IMR-90 (cell line): ENCODE results near the gene DDX41. TPM values are rescaled to one million over a fixed set of nuclear protein-coding genes. Genes with fewer than 3 reads are reported as not detected.

Experiments
- ATAC-seq: fragments of 200-7000 bp; cut with Tn5 transposase; 2 replicates; pipeline ENCODE4 v1.9.1; 2020; ENCODE audit warnings: low read depth, mild to moderate bottlenecking, moderate library complexity
- BruUV-seq: library from RNA; stranded (reverse); fragments of 400-500 nt; replicated peaks from 2 replicates; lab custom pipeline; 2021; lab: Mats Ljungman, UMichigan
- CTCF ChIA-PET: fragments of 300-600 bp; formaldehyde crosslinking; extraction: SDS; loops from one replicate; lab custom pipeline; 2021; ENCODE audit warnings: antibody characterized with exemption; lab: Yijun Ruan, JAX
- POLR2A ChIA-PET: fragments of 300-600 bp; sonication (Branson Sonifier 250); formaldehyde crosslinking; loops from one replicate; lab custom pipeline; 2022; ENCODE audit warnings: antibody characterized with exemption; ENCODE audit not compliant: unreplicated experiment; lab: Charles Lee
- DNase-seq: peaks from one replicate; pipeline ENCODE4 v3.0.0; 2013
- H2AFZ ChIP-seq: replicated peaks from 2 replicates; pipeline ENCODE3; 2013; ENCODE audit warnings: low read length, mild to moderate bottlenecking; ENCODE audit not compliant: poor library complexity
- H2AK5ac ChIP-seq: 2 replicates; pipeline ENCODE4 v1.6.1; 2013; ENCODE audit warnings: low read depth, low read length, inconsistent platforms
- H2AK9ac ChIP-seq: replicated peaks from 2 replicates; pipeline ENCODE3; 2013; ENCODE audit warnings: mild to moderate bottlenecking, low read depth, low read length, moderate library complexity; ENCODE audit not compliant: poor library complexity
- H2BK120ac ChIP-seq: 2 replicates; pipeline ENCODE4 v1.6.1; 2013; ENCODE audit warnings: low read depth, low read length, inconsistent platforms
- H2BK15ac ChIP-seq: 3 replicates; pipeline ENCODE4 v1.6.1; 2013; ENCODE audit warnings: low read depth, low read length, inconsistent platforms
- H2BK20ac ChIP-seq: 2 replicates; pipeline ENCODE4 v1.6.1; 2013; ENCODE audit warnings: low read depth, mild to moderate bottlenecking, inconsistent platforms, low read length, moderate library complexity
- H2BK5ac ChIP-seq: 2 replicates; pipeline ENCODE4 v1.6.1; 2013; ENCODE audit warnings: mild to moderate bottlenecking, low read depth, low read length, inconsistent platforms; ENCODE audit not compliant: poor library complexity, severe bottlenecking
- H3K14ac ChIP-seq: replicated peaks from 2 replicates; pipeline ENCODE4 v1.6.1; 2013; ENCODE audit warnings: low read depth, low read length, inconsistent platforms
- H3K18ac ChIP-seq: 2 replicates; pipeline ENCODE4 v1.6.1; 2013; ENCODE audit warnings: low read depth, low read length, control low read depth
- H3K23ac ChIP-seq: 2 replicates; pipeline ENCODE4 v1.6.1; 2013; ENCODE audit warnings: low read depth, low read length, inconsistent platforms
- H3K27ac ChIP-seq: 2 replicates; pipeline ENCODE4 v1.5.1; 2013; ENCODE audit warnings: mild to moderate bottlenecking, control low read depth, low read length; ENCODE audit not compliant: insufficient read depth
- H3K27me3 ChIP-seq: 2 replicates; pipeline ENCODE4 v1.6.1; 2013; ENCODE audit warnings: low read length; ENCODE audit not compliant: control insufficient read depth, insufficient read depth
- H3K36me3 ChIP-seq: 2 replicates; pipeline ENCODE4 v1.6.1; 2013; ENCODE audit warnings: low read length, mixed read lengths; ENCODE audit not compliant: control insufficient read depth, insufficient read depth
- H3K4ac ChIP-seq: 2 replicates; pipeline ENCODE4 v1.6.1; 2013; ENCODE audit warnings: low read depth, low read length, inconsistent platforms
- H3K4me1 ChIP-seq: 2 replicates; pipeline ENCODE4 v1.6.1; 2013; ENCODE audit warnings: low read length, mixed read lengths; ENCODE audit not compliant: control insufficient read depth, insufficient read depth
- H3K4me2 ChIP-seq: 2 replicates; pipeline ENCODE4 v1.6.1; 2013; ENCODE audit warnings: low read depth, mild to moderate bottlenecking, control low read depth, low read length, moderate library complexity
- H3K4me3 ChIP-seq: 2 replicates; pipeline ENCODE4 v1.5.1; 2013; ENCODE audit warnings: low read depth, mild to moderate bottlenecking, control low read depth, low read length, moderate library complexity; ENCODE audit not compliant: insufficient read depth
- H3K56ac ChIP-seq: 2 replicates; pipeline ENCODE4 v1.6.1; 2013; ENCODE audit warnings: low read length, inconsistent platforms; ENCODE audit not compliant: insufficient read depth; ENCODE audit errors: extremely low read depth
- H3K79me1 ChIP-seq, 2 experiments: 2 replicates each; pipeline ENCODE4 v1.6.1; 2013; ENCODE audit warnings: low read length in 2 of 2, inconsistent platforms in 1 of 2, low read depth in 1 of 2
- H3K9ac ChIP-seq: 2 replicates; pipeline ENCODE4 v1.6.1; 2013; ENCODE audit warnings: low read depth, low read length, control low read depth
- H3K9me1 ChIP-seq: 2 replicates; pipeline ENCODE4 v1.6.1; 2013; ENCODE audit warnings: low read length, inconsistent platforms; ENCODE audit not compliant: insufficient read depth
- H3K9me3 ChIP-seq: 2 replicates; pipeline ENCODE4 v1.6.1; 2013; ENCODE audit warnings: low read length; ENCODE audit not compliant: control insufficient read depth, insufficient read depth
- H4K20me1 ChIP-seq: 2 replicates; pipeline ENCODE4 v1.6.1; 2013; ENCODE audit warnings: low read length, inconsistent platforms; ENCODE audit not compliant: insufficient read depth
- H4K5ac ChIP-seq: 2 replicates; pipeline ENCODE4 v1.6.1; 2013; ENCODE audit warnings: mild to moderate bottlenecking, low read depth, low read length, control low read depth
- H4K8ac ChIP-seq, 2 experiments: 2 replicates each; pipeline ENCODE4 v1.6.1; 2013; ENCODE audit warnings: low read depth in 2 of 2, low read length in 2 of 2, control low read depth in 1 of 2, inconsistent platforms in 1 of 2
- H4K91ac ChIP-seq: 2 replicates; pipeline ENCODE4 v1.6.1; 2013; ENCODE audit warnings: low read depth, low read length, inconsistent platforms; ENCODE audit not compliant: insufficient read depth
- BHLHE40 ChIP-seq: fragments of 150-350 bp; IDR thresholded peaks from 2 replicates; pipeline ENCODE4 v1.6.1; 2016; ENCODE audit warnings: mild to moderate bottlenecking, low read depth, low read length
- CEBPB ChIP-seq: IDR thresholded peaks from 2 replicates; pipeline ENCODE4 v1.6.1; 2012; ENCODE audit warnings: low read depth, low read length, improper control_type of control experiment
- CHD1 ChIP-seq: IDR thresholded peaks from 2 replicates; pipeline ENCODE4 v1.6.1; 2012; ENCODE audit warnings: low read depth, low read length, improper control_type of control experiment
- CTCF ChIP-seq: conservative IDR thresholded peaks from 2 replicates; pipeline ENCODE4 v1.5.1; 2012; ENCODE audit warnings: mild to moderate bottlenecking, low read depth, low read length, improper control_type of control experiment
- FOS ChIP-seq: fragments of 150-350 bp; IDR thresholded peaks from 2 replicates; pipeline ENCODE4 v1.6.1; 2016; ENCODE audit warnings: low read depth, low read length
- MAFK ChIP-seq: IDR thresholded peaks from 2 replicates; pipeline ENCODE4 v1.6.1; 2012; ENCODE audit warnings: low read depth, low read length, improper control_type of control experiment
- MXI1 ChIP-seq: IDR thresholded peaks from 2 replicates; pipeline ENCODE4 v1.6.1; 2012; ENCODE audit warnings: low read depth, mild to moderate bottlenecking, low read length, moderate library complexity, borderline replicate concordance
- NFE2L2 ChIP-seq: fragments of 150-350 bp; IDR thresholded peaks from 2 replicates; pipeline ENCODE4 v1.6.1; 2016; ENCODE audit warnings: low read depth, mild to moderate bottlenecking, low read length
- POLR2A ChIP-seq: IDR thresholded peaks from 2 replicates; pipeline ENCODE4 v1.6.1; 2012; ENCODE audit warnings: mild to moderate bottlenecking, low read depth, low read length
- RCOR1 ChIP-seq: IDR thresholded peaks from 2 replicates; pipeline ENCODE4 v1.6.1; 2012; ENCODE audit warnings: mild to moderate bottlenecking, low read length, improper control_type of control experiment; ENCODE audit not compliant: insufficient replicate concordance
- RFX5 ChIP-seq: IDR thresholded peaks from 2 replicates; pipeline ENCODE4 v1.8.0; 2012; ENCODE audit warnings: low read depth, mild to moderate bottlenecking, low read length, moderate library complexity
- SMC3 ChIP-seq: fragments of 150-350 bp; IDR thresholded peaks from 2 replicates; pipeline ENCODE4 v1.6.1; 2016; ENCODE audit warnings: low read depth, mild to moderate bottlenecking, antibody characterized with exemption, low read length, moderate library complexity
- WGBS, 2 experiments: methylation state at CpG; one replicate each; pipeline versions ENCODE4 v1.1.5 to v1.1.7; 2013; ENCODE audit warnings: missing lambda C conversion rate in 2 of 2; ENCODE audit not compliant: insufficient read length in 1 of 2; ENCODE audit errors: extremely low coverage in 2 of 2; 5-methylcytosine and 5-hydroxymethylcytosine counted together
- dilution Hi-C: fragments of 300-500 bp; cut with HindIII; formaldehyde crosslinking; loops from one replicate; pipeline ENCODE4 v1.14.3; 2018; ENCODE audit warnings: low sequenced_read_pairs; ENCODE audit not compliant: unreplicated experiment
- in situ Hi-C: fragments of 300-500 bp; cut with MboI; formaldehyde crosslinking; loops from 3 replicates; pipeline ENCODE4 v1.14.3; 2019; ENCODE audit warnings: low sequenced_read_pairs, inconsistent platforms, mixed read lengths
- intact Hi-C: fragments of 100-400 bp; cut with micrococcal nuclease; formaldehyde crosslinking; loops from 2 replicates; pipeline ENCODE4 v1.10.0; 2022
- polyA plus RNA-seq, 3 experiments: library from polyadenylated mRNA; depleted of rRNA; stranded (reverse); fragments of >200 nt; gene quantifications; 2 replicates each; pipeline ENCODE4 v1.2.3, GENCODE V29; 2012; ENCODE audit warnings: low replicate concordance in 1 of 3
- total RNA-seq: library from RNA; depleted of rRNA; stranded (reverse); fragments of >200 nt; gene quantifications from 2 replicates; pipeline ENCODE4 v1.2.3, GENCODE V29; 2012
- TF ChIP-seq, protein P1 (sequence below): fragments of 150-350 bp; IDR thresholded peaks from 2 replicates; pipeline ENCODE4 v1.6.1; 2017; ENCODE audit warnings: mild to moderate bottlenecking, antibody characterized with exemption, low read length, low read depth
- TF ChIP-seq, protein P2 (sequence below): fragments of 150-350 bp; IDR thresholded peaks from 2 replicates; pipeline ENCODE4 v1.6.1; 2016; ENCODE audit warnings: low read depth, mild to moderate bottlenecking, low read length, moderate library complexity, borderline replicate concordance

The DDX41 gene
- total and polyA plus RNA-seq, 2 of the 4 experiments (the other 2 are of a cell fraction) = 130 to 170 TPM

- peak within 1 kb of the TSS; percentile 91 for H2AFZ ChIP-seq
- CTCF ChIA-PET = interaction anchor here (0.7 to 1.0 kb wide), 3 partner anchors 93 to 107 kb away, joined by 3 to 4 read pairs (median 3); partner anchors contain the start of gene PFN3
- in situ Hi-C loops (no loop called here), intact Hi-C loops (loop anchor here (1.0 to 2.0 kb wide), 2 partner anchors 25 to 41 kb away; partner anchors contain the start of gene DBN1), dilution Hi-C loops (no loop called here)
- H3K56ac ChIP-seq = peak within 1 kb of the TSS; percentile 92
- peak within 1 kb of the TSS; percentile 100 for H3K9ac ChIP-seq
- H4K5ac ChIP-seq = peak within 1 kb of the TSS; percentile 95
- peak within 1 kb of the TSS; percentile 99 for H3K14ac ChIP-seq
- H2BK120ac ChIP-seq = peak within 1 kb of the TSS; percentile 93
- peak; percentile 57 for ATAC-seq
- peak within 1 kb of the TSS; percentile 82 for H3K4me2 ChIP-seq
- peak within 1 kb of the TSS; percentile 100 for H3K4ac ChIP-seq
- peak; percentile 97 for DNase-seq
- H4K8ac ChIP-seq = peak within 1 kb of the TSS; percentile 96 to 97
- H3K4me3 ChIP-seq = peak within 1 kb of the TSS; percentile 91
- peak within 1 kb of the TSS; percentile 94 for H3K18ac ChIP-seq
- H2BK5ac ChIP-seq = peak within 1 kb of the TSS; percentile 100
- POLR2A ChIA-PET = interaction anchor here (0.6 to 1.3 kb wide), 7 partner anchors 19 to 528 kb away, joined by 3 to 4 read pairs (median 4); partner anchors contain the start of genes DDX41 and GRK6
- BruUV-seq = TSS peak; percentile 48
- no peaks in the 10 kb centered on the region for H3K9me3 ChIP-seq
- H3K36me3 ChIP-seq = peaks cover 30% of the 10 kb centered on the region
- H3K4me1 ChIP-seq = peaks cover 40% of the 10 kb centered on the region
- peak within 1 kb of the TSS; percentile 41 for H2BK20ac ChIP-seq
- WGBS, 2 experiments = 0% methylated on average over 43 of the region's 73 CpGs; no CpG with 5 or more reads in 1 of the 2 experiments
- peak within 1 kb of the TSS; percentile 100 for H2AK9ac ChIP-seq
- no peaks in the 10 kb centered on the region for H3K27me3 ChIP-seq
- H3K9me1 ChIP-seq = peaks cover 9% of the 10 kb centered on the region
- H3K27ac ChIP-seq = peak within 1 kb of the TSS; percentile 100
- H2AK5ac ChIP-seq = peak within 1 kb of the TSS; percentile 100
- H3K79me1 ChIP-seq = peaks cover 21 to 51% of the 10 kb centered on the region in 2 experiments
- H2BK15ac ChIP-seq = peak within 1 kb of the TSS; percentile 96; the same call in 1 of the 3 replicates
- peak within 1 kb of the TSS; percentile 99 for H4K91ac ChIP-seq
- H4K20me1 ChIP-seq = peaks cover 46% of the 10 kb centered on the region
- H3K23ac ChIP-seq = peak within 1 kb of the TSS; percentile 98
- TF ChIP-seq, protein P1, sequence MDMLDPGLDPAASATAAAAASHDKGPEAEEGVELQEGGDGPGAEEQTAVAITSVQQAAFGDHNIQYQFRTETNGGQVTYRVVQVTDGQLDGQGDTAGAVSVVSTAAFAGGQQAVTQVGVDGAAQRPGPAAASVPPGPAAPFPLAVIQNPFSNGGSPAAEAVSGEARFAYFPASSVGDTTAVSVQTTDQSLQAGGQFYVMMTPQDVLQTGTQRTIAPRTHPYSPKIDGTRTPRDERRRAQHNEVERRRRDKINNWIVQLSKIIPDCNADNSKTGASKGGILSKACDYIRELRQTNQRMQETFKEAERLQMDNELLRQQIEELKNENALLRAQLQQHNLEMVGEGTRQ = no peak
- TF ChIP-seq RFX5 = no peak
- TF ChIP-seq, protein P2, sequence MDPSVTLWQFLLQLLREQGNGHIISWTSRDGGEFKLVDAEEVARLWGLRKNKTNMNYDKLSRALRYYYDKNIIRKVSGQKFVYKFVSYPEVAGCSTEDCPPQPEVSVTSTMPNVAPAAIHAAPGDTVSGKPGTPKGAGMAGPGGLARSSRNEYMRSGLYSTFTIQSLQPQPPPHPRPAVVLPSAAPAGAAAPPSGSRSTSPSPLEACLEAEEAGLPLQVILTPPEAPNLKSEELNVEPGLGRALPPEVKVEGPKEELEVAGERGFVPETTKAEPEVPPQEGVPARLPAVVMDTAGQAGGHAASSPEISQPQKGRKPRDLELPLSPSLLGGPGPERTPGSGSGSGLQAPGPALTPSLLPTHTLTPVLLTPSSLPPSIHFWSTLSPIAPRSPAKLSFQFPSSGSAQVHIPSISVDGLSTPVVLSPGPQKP = no peak
- TF ChIP-seq MAFK = no peak
- TF ChIP-seq POLR2A = peak; percentile 98
- no peak for TF ChIP-seq SMC3
- no peak for TF ChIP-seq CEBPB
- TF ChIP-seq RCOR1 = peak; percentile 98
- TF ChIP-seq BHLHE40 = no peak; the same call in 1 of the 2 replicates
- TF ChIP-seq MXI1 = no peak
- no peak for TF ChIP-seq CHD1
- 0 out of 2 replicates have a peak, but pooled peaks have one; percentile 4 for TF ChIP-seq NFE2L2
- no peak for TF ChIP-seq CTCF
- no peak for TF ChIP-seq FOS
Measured at GRCh38 chr5:177497292-177498012, 19.3 kb downstream of the DDX41 start, which contains the start of gene PDLIM7. Gene PDLIM7 (minus strand): TSS chr5:177497604. CDS start chr5:177496512, 1,092 bp downstream.
